Sigmoid colon (tissue), 7 donors: ENCODE results near the gene FAM24B. TPM values are rescaled to one million over a fixed set of nuclear protein-coding genes. Genes with fewer than 3 reads are reported as not detected.

Source experiments
- DNase-seq: peaks from one replicate; pipeline ENCODE4 v3.0.0-alpha.2; 2019
- H3K27ac ChIP-seq, 4 donors: fragments of 200-600 bp; sonication (generic); one replicate each; pipeline ENCODE4 v1.5.1; 2016 to 2019; ENCODE audit warnings: mild to moderate bottlenecking in 1 of 4
- H3K27me3 ChIP-seq, 3 donors: fragments of 200-600 bp; sonication (generic); one replicate each; pipeline ENCODE4 v1.5.1; 2019; ENCODE audit warnings: mild to moderate bottlenecking in 1 of 3
- H3K36me3 ChIP-seq, 4 donors: fragments of 200-600 bp; sonication (generic); one replicate each; pipeline ENCODE4 v1.5.1; 2016 to 2019
- H3K4me1 ChIP-seq, 4 donors: fragments of 200-600 bp; sonication (generic); one replicate each; pipeline ENCODE4 v1.5.1; 2017 to 2019
- H3K4me3 ChIP-seq, 4 donors: fragments of 200-600 bp; sonication (generic); one replicate each; pipeline ENCODE4 v1.5.1; 2017 to 2019; ENCODE audit warnings: mild to moderate bottlenecking in 2 of 4, moderate library complexity in 1 of 4
- H3K9me3 ChIP-seq, 4 donors: fragments of 200-600 bp in 3 of 4; sonication (generic) in 3 of 4; one replicate each; pipeline versions ENCODE4 v1.5.1 to v1.6.1; 2013 to 2019
- EP300 ChIP-seq, 4 donors: sonication (generic); formaldehyde crosslinking; IDR thresholded peaks; one replicate each; pipeline ENCODE4 v1.6.1; 2017; ENCODE audit warnings: antibody characterized with exemption in 4 of 4
- POLR2A ChIP-seq, 2 donors: fragments of 450-650 bp; IDR thresholded peaks; one replicate each; pipeline ENCODE4 v1.6.1; 2016; ENCODE audit warnings: antibody characterized with exemption in 2 of 2, mild to moderate bottlenecking in 2 of 2, moderate library complexity in 2 of 2
- POLR2AphosphoS5 ChIP-seq, 4 donors: sonication (generic); formaldehyde crosslinking; IDR thresholded peaks; one replicate each; pipeline ENCODE4 v1.6.1; 2017; ENCODE audit warnings: antibody characterized with exemption in 4 of 4
- WGBS, 2 donors: extraction: QIAGEN DNeasy Blood & Tissue Kit; methylation state at CpG; one replicate each; pipeline ENCODE4 v1.1.7; 2013; 5-methylcytosine and 5-hydroxymethylcytosine counted together
- intact Hi-C: fragments of 100-400 bp; cut with DNase I; formaldehyde crosslinking; loops from one replicate; pipeline ENCODE4 v1.15.1; 2023
- polyA plus RNA-seq, 3 donors: library from polyadenylated mRNA; stranded (reverse); fragments of 200-250 nt; gene quantifications; one replicate each; pipeline ENCODE4 v1.2.3, GENCODE V29; 2013
- total RNA-seq, 4 donors: library from RNA; depleted of rRNA; stranded (reverse); fragments of >200 nt; gene quantifications; one replicate each; pipeline ENCODE4 v1.1.0, GENCODE V29; 2016
- TF ChIP-seq, protein P1 (sequence below), 4 experiments: fragments of 450-650 bp in 3 of 4; fragments of 200-600 bp in 1 of 4; IDR thresholded peaks; one replicate each; pipeline ENCODE4 v1.5.1; 2016 to 2019; ENCODE audit warnings: antibody characterized with exemption in 4 of 4, mild to moderate bottlenecking in 3 of 4, moderate library complexity in 2 of 4
- donor health status: healthy with polysubstance abuse.
- donor health status: Bipolar disorder and iron deficiency.
- donor health status: healthy.

The FAM24B gene
- total and polyA plus RNA-seq, 7 donors, result 0.99 to 4.6 (median 4.3) TPM; not detected in 3

DNA sequence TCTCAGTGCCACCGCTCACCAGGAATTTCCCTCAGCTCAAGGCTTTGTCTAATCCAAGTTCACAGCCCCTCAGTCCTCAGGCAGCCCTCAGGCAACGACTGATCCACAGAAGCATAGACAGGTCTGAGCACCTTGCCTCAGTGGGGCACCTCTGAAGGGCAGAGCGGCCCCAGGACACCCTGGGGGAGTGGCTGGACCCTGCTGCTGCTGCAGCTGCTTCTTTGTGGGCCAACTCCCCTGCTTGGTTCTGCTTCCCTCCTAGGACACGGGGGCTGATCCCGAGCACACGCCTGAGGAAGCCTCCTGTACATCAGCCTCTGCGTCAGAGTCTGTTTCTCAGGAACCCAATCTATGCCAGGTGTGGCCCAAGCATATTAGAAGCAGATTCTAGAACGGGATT, 49.9 kb downstream of the FAM24B start:
- no peak for TF ChIP-seq EP300 (IDR thresholded peaks at IDR 0.05)
- TF ChIP-seq POLR2A (IDR thresholded peaks at IDR 0.05), result no peak
- no peak for TF ChIP-seq POLR2AphosphoS5 (IDR thresholded peaks at IDR 0.05)
- TF ChIP-seq, protein P1, sequence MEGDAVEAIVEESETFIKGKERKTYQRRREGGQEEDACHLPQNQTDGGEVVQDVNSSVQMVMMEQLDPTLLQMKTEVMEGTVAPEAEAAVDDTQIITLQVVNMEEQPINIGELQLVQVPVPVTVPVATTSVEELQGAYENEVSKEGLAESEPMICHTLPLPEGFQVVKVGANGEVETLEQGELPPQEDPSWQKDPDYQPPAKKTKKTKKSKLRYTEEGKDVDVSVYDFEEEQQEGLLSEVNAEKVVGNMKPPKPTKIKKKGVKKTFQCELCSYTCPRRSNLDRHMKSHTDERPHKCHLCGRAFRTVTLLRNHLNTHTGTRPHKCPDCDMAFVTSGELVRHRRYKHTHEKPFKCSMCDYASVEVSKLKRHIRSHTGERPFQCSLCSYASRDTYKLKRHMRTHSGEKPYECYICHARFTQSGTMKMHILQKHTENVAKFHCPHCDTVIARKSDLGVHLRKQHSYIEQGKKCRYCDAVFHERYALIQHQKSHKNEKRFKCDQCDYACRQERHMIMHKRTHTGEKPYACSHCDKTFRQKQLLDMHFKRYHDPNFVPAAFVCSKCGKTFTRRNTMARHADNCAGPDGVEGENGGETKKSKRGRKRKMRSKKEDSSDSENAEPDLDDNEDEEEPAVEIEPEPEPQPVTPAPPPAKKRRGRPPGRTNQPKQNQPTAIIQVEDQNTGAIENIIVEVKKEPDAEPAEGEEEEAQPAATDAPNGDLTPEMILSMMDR (IDR thresholded peaks at IDR 0.05), result no peak
- no peaks in the 10 kb centered on the region for H3K36me3 ChIP-seq
- DNase-seq, result no peak
- H3K27ac ChIP-seq, result no peak overlapping the region
- H3K9me3 ChIP-seq, result no peaks in the 10 kb centered on the region
- H3K4me1 ChIP-seq, result no peaks in the 10 kb centered on the region
- H3K27me3 ChIP-seq, result no peaks in the 10 kb centered on the region
- WGBS, 2 donors, result 72 to 84% methylated on average over 8 of the region's 8 CpGs
- no peak overlapping the region for H3K4me3 ChIP-seq
- intact Hi-C loops, result no loop called here

DNA sequence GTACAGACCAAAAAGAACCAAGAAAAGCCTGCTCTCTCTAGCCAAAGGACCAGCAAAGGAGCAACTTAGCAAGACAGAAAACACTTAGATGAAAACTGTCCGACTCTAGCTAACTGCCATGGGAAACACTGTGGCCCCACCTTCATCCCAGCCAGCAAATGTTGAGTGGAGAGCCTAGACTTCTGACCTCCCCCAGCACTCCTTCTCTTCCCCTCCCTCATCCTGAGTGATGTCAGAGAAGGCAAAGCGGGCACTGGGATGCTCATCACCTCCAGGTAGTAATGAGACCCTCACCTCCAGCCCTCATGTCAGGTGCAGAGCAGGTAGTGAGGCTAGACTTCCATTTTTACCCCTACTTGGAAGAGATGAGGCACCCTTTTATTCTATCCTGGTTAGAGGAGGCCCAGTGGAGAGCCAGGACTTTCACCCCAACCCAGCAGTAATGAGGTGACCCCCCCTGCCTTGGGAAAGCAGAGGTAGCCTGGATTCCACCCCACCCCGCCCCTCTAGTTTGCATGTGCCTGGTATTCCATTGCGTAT, 50.6 kb downstream of the FAM24B start:
- TF ChIP-seq, protein P1 (IDR thresholded peaks at IDR 0.05), result no peak
- H3K4me3 ChIP-seq, result no peak overlapping the region
- H3K27me3 ChIP-seq, result no peaks in the 10 kb centered on the region
- H3K36me3 ChIP-seq, result no peaks in the 10 kb centered on the region
- intact Hi-C loops, result no loop called here
- DNase-seq, result no peak
- WGBS, 2 donors, result 85 to 86% methylated on average over 4 of the region's 4 CpGs
- H3K9me3 ChIP-seq, result no peaks in the 10 kb centered on the region
- H3K27ac ChIP-seq, result no peak overlapping the region
- no peaks in the 10 kb centered on the region for H3K4me1 ChIP-seq

DNA sequence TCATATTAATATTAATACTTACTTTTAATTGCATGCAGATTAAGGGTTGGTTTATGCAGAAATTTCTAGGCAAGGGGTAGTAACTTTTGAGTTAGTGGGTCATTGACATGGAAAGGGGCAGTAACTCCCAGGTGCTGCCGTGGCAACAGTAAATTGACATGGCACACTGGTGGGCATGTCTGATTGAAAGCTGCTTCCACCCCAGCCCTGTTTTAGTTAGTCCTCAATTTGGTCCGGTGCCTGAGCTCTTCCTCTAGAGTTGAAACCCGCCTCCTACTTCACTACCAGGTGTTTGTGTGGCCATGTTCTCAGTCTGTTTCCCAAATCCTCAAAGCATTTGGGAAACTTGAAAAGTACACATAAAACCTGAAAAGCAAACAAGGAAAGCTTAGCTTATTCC, 52.1 kb downstream of the FAM24B start:
- no peak overlapping the region for H3K27ac ChIP-seq
- 90 to 92% methylated on average over 3 of the region's 3 CpGs for WGBS, 2 donors
- TF ChIP-seq POLR2AphosphoS5 (IDR thresholded peaks at IDR 0.05), result no peak
- no peak for TF ChIP-seq EP300 (IDR thresholded peaks at IDR 0.05)
- TF ChIP-seq, protein P1 (IDR thresholded peaks at IDR 0.05), result no peak
- TF ChIP-seq POLR2A (IDR thresholded peaks at IDR 0.05), result no peak
- H3K9me3 ChIP-seq, result no peaks in the 10 kb centered on the region
- H3K27me3 ChIP-seq, result no peaks in the 10 kb centered on the region
- no peaks in the 10 kb centered on the region for H3K4me1 ChIP-seq
- intact Hi-C loops, result no loop called here
- H3K4me3 ChIP-seq, result no peak overlapping the region
- DNase-seq, result no peak
- H3K36me3 ChIP-seq, result no peaks in the 10 kb centered on the region

DNA sequence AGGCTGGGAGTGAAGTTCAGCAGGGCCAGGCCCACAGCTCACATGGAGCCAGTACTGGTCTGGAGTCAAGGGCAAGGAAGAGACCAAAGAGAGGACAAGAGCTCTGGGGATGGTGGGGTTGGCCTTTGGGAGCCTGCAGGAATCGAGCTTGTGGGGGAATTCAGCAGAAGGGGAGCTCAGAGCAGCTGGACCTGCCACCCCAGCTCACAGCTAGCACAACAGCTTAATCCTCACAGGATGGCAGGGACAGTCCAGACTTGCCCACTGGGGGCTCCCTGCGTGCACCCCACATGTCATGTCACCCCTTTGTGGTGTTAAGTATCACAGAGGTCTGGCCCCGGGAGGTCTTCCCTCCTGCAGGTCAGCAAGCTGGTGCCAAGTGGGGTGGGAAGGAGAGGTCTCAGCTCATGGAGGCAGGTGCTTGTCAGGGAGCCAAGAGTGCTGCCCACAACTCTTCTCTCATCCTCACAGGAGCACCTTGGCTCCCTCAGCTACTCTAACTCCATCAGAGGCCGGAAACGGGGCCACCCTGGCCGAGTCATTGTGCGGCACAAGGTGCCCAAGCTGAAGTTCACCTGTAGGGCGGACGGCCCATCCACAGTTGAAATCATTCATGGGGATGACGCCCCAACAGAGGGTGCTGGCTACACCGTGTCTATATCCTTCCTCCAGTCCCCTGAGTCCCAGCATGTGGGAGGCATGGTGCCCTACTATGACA, 56.2 kb downstream of the FAM24B start:
- H3K27ac ChIP-seq, result no peak overlapping the region
- no peaks in the 10 kb centered on the region for H3K36me3 ChIP-seq
- H3K9me3 ChIP-seq, result no peaks in the 10 kb centered on the region
- TF ChIP-seq POLR2A (IDR thresholded peaks at IDR 0.05) (no peak), EP300 (IDR thresholded peaks at IDR 0.05) (no peak), POLR2AphosphoS5 (IDR thresholded peaks at IDR 0.05) (no peak)
- TF ChIP-seq, protein P1 (IDR thresholded peaks at IDR 0.05), result no peak
- no peak overlapping the region for H3K4me3 ChIP-seq
- no peaks in the 10 kb centered on the region for H3K4me1 ChIP-seq
- 81 to 85% methylated on average over 11 of the region's 11 CpGs for WGBS, 2 donors
- no peak for DNase-seq
- intact Hi-C loops, result no loop called here
- peaks cover 0 to 30% (median 10%) of the 10 kb centered on the region in 3 donors for H3K27me3 ChIP-seq

DNA sequence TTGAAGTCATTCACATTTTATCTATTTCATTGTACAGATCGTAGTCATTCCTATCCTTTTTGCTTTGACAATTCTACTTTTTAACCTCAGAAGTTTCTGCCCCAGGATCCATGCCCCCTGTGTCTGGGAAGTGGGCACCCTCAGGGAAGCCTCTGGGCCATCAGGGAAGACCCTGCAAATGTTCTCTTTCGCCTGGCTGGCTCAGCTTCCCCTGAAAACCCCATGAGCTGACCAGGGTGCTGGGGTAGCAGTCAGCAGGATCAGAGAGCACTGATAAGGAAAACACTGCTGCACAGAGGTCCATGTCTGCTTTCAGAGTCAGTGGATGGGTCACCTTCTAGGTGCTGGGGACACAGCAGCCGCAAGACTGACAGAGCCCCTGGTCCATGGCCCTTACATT, 57.6 kb downstream of the FAM24B start:
- Histone ChIP-seq H3K9me3 (no peaks in the 10 kb centered on the region), H3K36me3 (no peaks in the 10 kb centered on the region), H3K4me3 (no peak overlapping the region), H3K27me3 (peaks cover 0 to 30% (median 10%) of the 10 kb centered on the region in 3 donors), H3K4me1 (no peaks in the 10 kb centered on the region), H3K27ac (no peak overlapping the region)
- WGBS, 2 donors, result 79 to 82% methylated on average over 3 of the region's 3 CpGs
- intact Hi-C loops, result no loop called here
- DNase-seq, result no peak
- TF ChIP-seq, protein P1 (IDR thresholded peaks at IDR 0.05), result no peak
- no peak for TF ChIP-seq EP300 (IDR thresholded peaks at IDR 0.05)
- TF ChIP-seq POLR2A (IDR thresholded peaks at IDR 0.05), result no peak
- TF ChIP-seq POLR2AphosphoS5 (IDR thresholded peaks at IDR 0.05), result no peak
